H1 (cell line): ENCODE results near the gene LRBA. TPM values are rescaled to one million over a fixed set of nuclear protein-coding genes. Genes with fewer than 3 reads are reported as not detected.

Experiments
- FOSL1 ChIP-seq: IDR thresholded peaks from 2 replicates; pipeline ENCODE4 v1.6.1; 2011; ENCODE audit warnings: mild to moderate bottlenecking, low read depth, low read length, moderate library complexity; ENCODE audit not compliant: insufficient read depth
- KDM4A ChIP-seq: IDR thresholded peaks from one replicate; pipeline ENCODE4 v1.7.1; 2012; ENCODE audit warnings: low read depth, mild to moderate bottlenecking, moderate library complexity, low read length, inconsistent platforms; ENCODE audit not compliant: severe bottlenecking
- KDM5A ChIP-seq: fragments of 200-600 bp; IDR thresholded peaks from 2 replicates; pipeline ENCODE4 v1.7.1; 2012; ENCODE audit warnings: mild to moderate bottlenecking, low read length, inconsistent platforms, mixed read lengths
- polyA plus RNA-seq, 7 experiments: library from polyadenylated mRNA; depleted of rRNA in 3 of 7; stranded (reverse) in 5 of 7; unstranded in 2 of 7; fragments of >200 nt in 5 of 7; fragments of 200-250 nt in 2 of 7; gene quantifications; 1 replicate in 5 of 7; 2 replicates in 1 of 7; 4 replicates in 1 of 7; pipeline versions ENCODE4 v1.2.1 to v1.2.3, GENCODE V29; 2011 to 2013; ENCODE audit warnings: missing spikeins in 2 of 7, mixed read lengths in 2 of 7
- total RNA-seq: library from RNA; stranded (reverse); fragmentation: NEBNext Ultra II Directional; extraction: Animal tissue kit (Norgen Biotek cat#: 25700); gene quantifications from 2 replicates; pipeline ENCODE4 v1.2.1, GENCODE V29; 2021

The LRBA gene
- total and polyA plus RNA-seq, 2 of the 8 experiments (the other 6 are each of a cell fraction or from before 2014, with no cell fraction given) = 54.6 to 83.2 TPM

DNA sequence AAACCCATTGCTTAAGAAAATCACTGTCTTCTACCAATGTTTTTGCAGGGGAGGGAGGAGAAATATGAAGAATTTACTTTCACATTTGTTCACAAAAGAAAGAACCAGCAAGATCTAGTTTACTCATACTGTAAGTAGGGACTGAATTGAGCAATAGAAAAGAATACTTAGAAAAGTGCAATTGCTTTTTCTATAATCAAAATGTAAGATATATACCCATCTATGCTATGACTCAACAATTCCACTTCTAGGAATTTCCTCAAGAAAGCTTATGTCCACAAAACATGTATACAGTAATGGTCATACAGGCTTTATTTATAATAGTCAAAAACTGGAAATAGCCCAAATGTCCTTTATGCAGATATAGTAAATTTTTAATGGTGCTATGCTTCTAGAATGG is 196.4 kb downstream of the LRBA start (continued):
- TF ChIP-seq FOSL1 = no peak
- no peak for TF ChIP-seq KDM5A
- no peak for TF ChIP-seq KDM4A
